ENCODE results near the gene C1GALT1C1L.
A peak's percentile ranks its signal among the peaks of the same experiment; 100 is the strongest.
"Not testable (repeated sequence)": the region's sequence is repeated elsewhere in the genome, so short reads cannot be mapped to it uniquely, and the experiment has no call there.

C1GALT1C1L gene

GRCh38 chr2:43676322-43677050 lies at the start of gene C1GALT1C1L:
TSS of gene C1GALT1C1L (minus strand) at chr2:43676429. CDS start at chr2:43676322, 107 bp downstream.
- peak; percentile 9 for DNase-seq (ENCODE audit: low read depth, low spot score)

- no peak for DNase-seq (ENCODE audit: low read depth, low spot score)
These were observed 49.5 kb upstream of the C1GALT1C1L start for GRCh38 chr2:43725711-43726246.

- DNase-seq (ENCODE audit: low read depth, low spot score): peak; percentile 44
These were observed 48.7 kb upstream of the C1GALT1C1L start for GRCh38 chr2:43724728-43725526.

- no peak for DNase-seq (ENCODE audit: low read depth, low spot score)
These were observed 42.4 kb upstream of the C1GALT1C1L start for GRCh38 chr2:43718530-43719124.

GRCh38 chr2:43717322-43717721 lies 41.1 kb upstream of the C1GALT1C1L start:
- no peak for DNase-seq (ENCODE audit: low read depth, low spot score)

- DNase-seq (ENCODE audit: low read depth, low spot score): no peak
These were observed 39.3 kb upstream of the C1GALT1C1L start for GRCh38 chr2:43715300-43716098.

GRCh38 chr2:43714164-43714563 lies 37.9 kb upstream of the C1GALT1C1L start:
- no peak for DNase-seq (ENCODE audit: low read depth, low spot score)

GRCh38 chr2:43710866-43711265 lies 34.6 kb upstream of the C1GALT1C1L start:
- no peak for DNase-seq (ENCODE audit: low read depth, low spot score)

GRCh38 chr2:43708891-43709290 lies 32.7 kb upstream of the C1GALT1C1L start:
- DNase-seq (ENCODE audit: low read depth, low spot score): no peak

- DNase-seq (ENCODE audit: low read depth, low spot score): no peak
These were observed 31.9 kb upstream of the C1GALT1C1L start for GRCh38 chr2:43708178-43708577.

GRCh38 chr2:43707255-43708015 lies 31.2 kb upstream of the C1GALT1C1L start:
- DNase-seq (ENCODE audit: low read depth, low spot score): peak; percentile 7

- DNase-seq (ENCODE audit: low read depth, low spot score): no peak
These were observed 24.9 kb upstream of the C1GALT1C1L start for GRCh38 chr2:43701111-43701510.

GRCh38 chr2:43699761-43700160 lies 23.5 kb upstream of the C1GALT1C1L start:
- DNase-seq (ENCODE audit: low read depth, low spot score): no peak

- not testable (repeated sequence) for DNase-seq (ENCODE audit: low read depth, low spot score)
These were observed 21.9 kb upstream of the C1GALT1C1L start for GRCh38 chr2:43698140-43698539.

- no peak for DNase-seq (ENCODE audit: low read depth, low spot score)
These were observed 16.3 kb upstream of the C1GALT1C1L start for GRCh38 chr2:43692428-43692994.

- DNase-seq (ENCODE audit: low read depth, low spot score): no peak
These were observed 13.8 kb upstream of the C1GALT1C1L start for GRCh38 chr2:43689999-43690398.

GRCh38 chr2:43685357-43685756 lies 9.1 kb upstream of the C1GALT1C1L start:
- DNase-seq (ENCODE audit: low read depth, low spot score): no peak

- DNase-seq (ENCODE audit: low read depth, low spot score): not testable (repeated sequence)
These were observed 1.6 kb upstream of the C1GALT1C1L start for GRCh38 chr2:43677783-43678182.

- DNase-seq (ENCODE audit: low read depth, low spot score): no peak
These were observed 445 bp downstream of the C1GALT1C1L start for GRCh38 chr2:43675646-43676321.

GRCh38 chr2:43657241-43657640 lies 19.0 kb downstream of the C1GALT1C1L start:
- DNase-seq (ENCODE audit: low read depth, low spot score): no peak

Data from ELF-1 (cell line).